Fibroblast of lung (primary cell): Measurements from ENCODE around the gene NAA50.

Source experiments
- CTCF ChIP-seq, 2 donors: IDR thresholded peaks in 1 of 2; conservative IDR thresholded peaks in 1 of 2; 1 replicate in 1 of 2; 2 replicates in 1 of 2; pipeline ENCODE4 v1.5.1; 2011 to 2012; ENCODE audit warnings: low read length in 2 of 2, control low read depth in 1 of 2, inconsistent platforms in 1 of 2, low read depth in 1 of 2, mild to moderate bottlenecking in 1 of 2
- EZH2 ChIP-seq: IDR thresholded peaks from 2 replicates; pipeline ENCODE4 v1.5.1; 2012; ENCODE audit warnings: low read length, control low read depth, mild to moderate bottlenecking; ENCODE audit errors: missing control alignments

- TF ChIP-seq CTCF (conservative IDR thresholded peaks at IDR 0.05 in 1 of 2, IDR thresholded peaks at IDR 0.05 in 1 of 2; ENCODE audit: low read depth in 1 of 2, low read length in 2 of 2) (no peak), EZH2 (no peak)
Measured at GRCh38 chr3:113698213-113698742, 47.8 kb downstream of the NAA50 start.
